SK-N-MC (cell line): ENCODE results near the gene SLC27A1.

ENCODE experiments used
- EZH2 ChIP-seq: fragments of 200-600 bp; sonication (generic); IDR thresholded peaks from one replicate; pipeline ENCODE4 v1.6.1; 2017; ENCODE audit warnings: antibody characterized with exemption
- FOXP2 ChIP-seq: optimal IDR thresholded peaks from 2 replicates; pipeline ENCODE3; 2011; ENCODE audit warnings: mild to moderate bottlenecking, moderate library complexity; ENCODE audit not compliant: insufficient read depth; ENCODE audit errors: extremely low read length, control extremely low read depth
- POLR2AphosphoS5 ChIP-seq: IDR thresholded peaks from 2 replicates; pipeline ENCODE4 v1.6.1; 2012; ENCODE audit warnings: mild to moderate bottlenecking, low read depth, low read length, borderline replicate concordance

GRCh38 chr19:17525141-17525540, 54.8 kb downstream of the SLC27A1 start:
- TF ChIP-seq FOXP2 (no peak), EZH2 (no peak), POLR2AphosphoS5 (no peak)
